Daoy (cell line): Measurements from ENCODE around the gene CACNA1F. TPM values are rescaled to one million over a fixed set of nuclear protein-coding genes. Genes with fewer than 3 reads are reported as not detected.

Experiments
- DNase-seq: peaks from one replicate; pipeline ENCODE4 v3.0.0-alpha.2; 2015; ENCODE audit warnings: low read depth
- total RNA-seq: library from RNA; depleted of rRNA; stranded (reverse); fragments of >200 nt; shearing (Covaris generic); gene quantifications from 2 replicates; pipeline ENCODE4 v1.2.3, GENCODE V29; 2014

Gene CACNA1F
- total RNA-seq, 1 experiment from 2014 or later, result not detected

GRCh38 chrX:49199315-49199595 is 33.9 kb downstream of the CACNA1F start:
- DNase-seq, result no peak

- DNase-seq, result peak; percentile 22
These were observed 34.4 kb downstream of the CACNA1F start for GRCh38 chrX:49198540-49199314.

- no peak for DNase-seq
These were observed 35.5 kb downstream of the CACNA1F start for GRCh38 chrX:49197543-49198087.

GRCh38 chrX:49193542-49193964 is 39.6 kb downstream of the CACNA1F start:
- no peak for DNase-seq

GRCh38 chrX:49192722-49193328 is 40.3 kb downstream of the CACNA1F start:
- DNase-seq, result no peak

- no peak for DNase-seq
These were observed 41.5 kb downstream of the CACNA1F start for GRCh38 chrX:49191574-49192011.

GRCh38 chrX:49190821-49191573 is 42.1 kb downstream of the CACNA1F start:
- peak; percentile 97 for DNase-seq

- DNase-seq, result no peak
These were observed 43.5 kb downstream of the CACNA1F start for GRCh38 chrX:49189606-49190005.

- no peak for DNase-seq
These were observed 44.6 kb downstream of the CACNA1F start for GRCh38 chrX:49188468-49189076.

- DNase-seq, result no peak
These were observed 45.6 kb downstream of the CACNA1F start for GRCh38 chrX:49187526-49187925.

- no peak for DNase-seq
These were observed 46.1 kb downstream of the CACNA1F start for GRCh38 chrX:49187028-49187394.

GRCh38 chrX:49186125-49187027 is 46.8 kb downstream of the CACNA1F start, which contains the start of gene PRICKLE3:
Gene PRICKLE3 (minus strand): TSS chrX:49186373. CDS start chrX:49186297, 76 bp downstream.
- peak; percentile 73 for DNase-seq

- peak; percentile 91 for DNase-seq
These were observed 48.6 kb downstream of the CACNA1F start for GRCh38 chrX:49184294-49185281.

- DNase-seq, result no peak
These were observed 49.3 kb downstream of the CACNA1F start for GRCh38 chrX:49183701-49184281.

GRCh38 chrX:49179358-49179757 is 53.8 kb downstream of the CACNA1F start:
- no peak for DNase-seq

GRCh38 chrX:49178537-49178936 is 54.6 kb downstream of the CACNA1F start:
- no peak for DNase-seq

GRCh38 chrX:49177873-49178480 is 55.2 kb downstream of the CACNA1F start:
- DNase-seq, result no peak

GRCh38 chrX:49177338-49177833 is 55.8 kb downstream of the CACNA1F start:
- no peak for DNase-seq
